Gastrocnemius medialis (tissue), 4 donors: Measurements from ENCODE around the gene FAM3A. TPM values are rescaled to one million over a fixed set of nuclear protein-coding genes. Genes with fewer than 3 reads are reported as not detected.

ENCODE experiments used
- ATAC-seq, 2 donors: fragments of 150-250 bp; one replicate each; pipeline ENCODE4 v1.9.1; 2016
- DNase-seq, 2 donors: peaks; one replicate each; pipeline ENCODE4 v3.0.0-alpha.2; 2019
- H3K27ac ChIP-seq, 4 donors: fragments of 200-600 bp; sonication (generic); 1 replicate in 1 of 4; 2 replicates in 3 of 4; pipeline ENCODE4 v1.5.1; 2016 to 2018; ENCODE audit warnings: mild to moderate bottlenecking in 2 of 4, moderate library complexity in 1 of 4
- H3K27me3 ChIP-seq, 3 donors: fragments of 200-600 bp; sonication (generic) in 2 of 3; 1 replicate in 1 of 3; 2 replicates in 2 of 3; pipeline versions ENCODE4 v1.5.1 to v1.6.0; 2016 to 2019; ENCODE audit warnings: mild to moderate bottlenecking in 1 of 3, moderate library complexity in 1 of 3
- H3K36me3 ChIP-seq, 2 donors: fragments of 200-600 bp; sonication (generic) in 1 of 2; one replicate each; pipeline ENCODE4 v1.5.1; 2017 to 2018
- H3K4me1 ChIP-seq, 2 donors: fragments of 200-600 bp; sonication (generic) in 1 of 2; one replicate each; pipeline ENCODE4 v1.5.1; 2016 to 2017; ENCODE audit warnings: mild to moderate bottlenecking in 2 of 2
- H3K4me3 ChIP-seq, 4 donors: fragments of 200-600 bp; sonication (generic) in 3 of 4; 1 replicate in 1 of 4; 2 replicates in 3 of 4; pipeline ENCODE4 v1.5.1; 2016 to 2019; ENCODE audit warnings: mild to moderate bottlenecking in 2 of 4
- H3K9me3 ChIP-seq, 3 donors: fragments of 200-600 bp; sonication (generic) in 2 of 3; 1 replicate in 1 of 3; 2 replicates in 2 of 3; pipeline ENCODE4 v1.5.1; 2016 to 2019
- CTCF ChIP-seq, 5 experiments: fragments of 450-650 bp in 3 of 5; fragments of 200-600 bp in 2 of 5; sonication (generic) in 2 of 5; IDR thresholded peaks in 4 of 5; conservative IDR thresholded peaks in 1 of 5; 1 replicate in 4 of 5; 2 replicates in 1 of 5; pipeline ENCODE4 v1.5.1; 2016 to 2019; ENCODE audit warnings: antibody characterized with exemption in 5 of 5, mild to moderate bottlenecking in 3 of 5, moderate library complexity in 3 of 5
- POLR2A ChIP-seq, 2 donors: fragments of 450-650 bp; IDR thresholded peaks; one replicate each; pipeline ENCODE4 v1.6.1; 2017; ENCODE audit warnings: antibody characterized with exemption in 2 of 2, mild to moderate bottlenecking in 2 of 2, moderate library complexity in 2 of 2
- in situ Hi-C, 4 donors: fragments of 200-750 bp; cut with MboI; loops; one replicate each; pipeline versions ENCODE4 v1.15.0 to v1.8.0; 2017; ENCODE audit warnings: low sequenced_read_pairs in 4 of 4
- intact Hi-C: fragments of 100-400 bp; cut with DNase I; formaldehyde crosslinking; loops from one replicate; pipeline ENCODE4 v1.15.1; 2023; ENCODE audit warnings: low total_unique reads
- total RNA-seq, 4 donors: library from RNA; depleted of rRNA; stranded (reverse); fragments of >200 nt; gene quantifications; one replicate each; pipeline versions ENCODE4 v1.1.0 to v1.2.3, GENCODE V29; 2016

The FAM3A gene
- total RNA-seq, 4 donors from 2014 or later = 28.3 to 44.5 (median 37.8) TPM

DNA sequence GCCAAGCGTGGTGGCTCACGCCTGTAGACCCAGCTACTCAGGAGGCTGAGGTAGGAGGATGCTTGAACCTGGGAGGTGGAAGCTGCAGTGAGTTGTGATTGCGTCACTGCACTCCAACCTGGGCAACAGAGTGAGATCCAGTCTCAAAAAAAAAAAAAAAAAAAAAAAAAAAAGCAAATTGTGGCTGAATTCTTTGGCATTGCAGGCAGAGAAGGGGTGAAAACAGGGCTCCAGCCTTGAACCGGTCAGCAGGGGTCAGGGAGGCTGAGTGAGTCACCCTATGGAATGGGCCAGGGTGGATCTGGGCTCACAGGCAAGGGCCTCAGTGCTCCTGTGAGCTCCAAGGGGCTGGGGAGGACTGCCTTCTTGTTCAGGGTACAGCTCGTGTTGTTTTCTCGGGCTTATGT is 13.2 kb upstream of the FAM3A start:
- in situ Hi-C loops = loop anchor here in 2 of 4 donors (25.0 kb wide), 2 partner anchors 117 to 567 kb away; partner anchors contain the start of genes DNASE1L1 (in 2 of the 2), TAFAZZIN (in 2 of the 2), HCFC1 (in 1 of the 2) and TMEM187 (in 1 of the 2)

DNA sequence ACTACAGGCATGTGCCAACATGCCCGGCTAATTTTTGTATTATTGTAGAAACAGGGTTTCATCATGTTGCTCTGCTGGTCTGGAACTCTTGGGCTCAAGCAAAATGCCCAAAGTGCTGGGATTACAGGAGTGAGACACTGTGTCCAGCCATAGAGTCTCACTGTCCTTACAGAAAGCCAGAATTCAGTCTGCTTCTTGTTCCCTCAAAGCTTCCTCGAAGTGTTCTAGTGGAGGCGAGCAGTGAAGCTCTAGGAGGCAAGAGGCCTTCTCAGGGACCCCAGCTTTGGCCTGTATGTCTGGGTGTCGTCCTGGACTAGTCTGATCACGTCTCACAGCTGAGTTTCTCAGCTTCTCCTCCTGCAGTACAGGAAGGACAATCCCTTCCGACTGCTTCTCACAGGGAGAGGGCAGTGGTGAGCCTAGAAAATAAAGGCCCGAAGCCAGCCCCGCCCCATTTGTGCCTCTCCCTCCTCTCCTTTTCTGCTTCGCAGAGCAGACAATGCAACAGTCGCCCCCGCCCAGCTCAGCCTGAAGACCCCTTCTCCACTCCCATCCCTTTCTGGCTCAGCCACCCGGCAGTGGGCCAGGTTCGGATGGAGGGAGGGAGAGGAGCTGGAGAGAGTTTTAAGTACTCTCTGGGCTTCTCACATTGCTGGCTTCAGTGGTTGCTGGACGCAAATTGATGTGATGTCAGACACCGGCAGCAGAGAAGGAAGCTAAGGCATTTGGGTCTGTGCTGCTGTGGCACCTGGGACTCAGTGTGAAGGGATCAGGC is 11.1 kb upstream of the FAM3A start:
- Histone ChIP-seq H3K4me3 (peak overlapping the region in 3 of 4 donors; percentile 37 to 48 (median 38)), H3K9me3 (no peaks in the 10 kb centered on the region), H3K27me3 (no peaks in the 10 kb centered on the region), H3K4me1 (peaks cover 0 to 10% of the 10 kb centered on the region in 2 donors), H3K27ac (peak overlapping the region; percentile 53 to 81 (median 72)), H3K36me3 (peaks cover 0 to under 1% of the 10 kb centered on the region in 2 donors)
- ATAC-seq (peak; percentile 94 to 96), DNase-seq (peak; percentile 48 to 69)
- no peak for TF ChIP-seq POLR2A (IDR thresholded peaks at IDR 0.05)
- TF ChIP-seq CTCF (IDR thresholded peaks at IDR 0.05 in 4 of 5, conservative IDR thresholded peaks at IDR 0.05 in 1 of 5) = peak; percentile 18 to 57 (median 31)
- in situ Hi-C loops = loop anchor here in 2 of 4 donors (25.0 kb wide), 2 partner anchors 115 to 565 kb away; partner anchors contain the start of genes DNASE1L1 (in 2 of the 2), TAFAZZIN (in 2 of the 2), HCFC1 (in 1 of the 2) and TMEM187 (in 1 of the 2)
- intact Hi-C loops = no loop called here

More for the DNA sequence above, 13.2 kb upstream of the FAM3A start:
- H3K4me1 ChIP-seq = peaks cover 0 to 10% of the 10 kb centered on the region in 2 donors
- no peak overlapping the region for H3K27ac ChIP-seq
- H3K4me3 ChIP-seq = no peak overlapping the region
- H3K27me3 ChIP-seq = no peaks in the 10 kb centered on the region
- H3K36me3 ChIP-seq = peaks cover 0 to 18% of the 10 kb centered on the region in 2 donors
- TF ChIP-seq CTCF (IDR thresholded peaks at IDR 0.05 in 4 of 5, conservative IDR thresholded peaks at IDR 0.05 in 1 of 5) (no peak), POLR2A (IDR thresholded peaks at IDR 0.05) (no peak)
- intact Hi-C loops = no loop called here
- H3K9me3 ChIP-seq = no peaks in the 10 kb centered on the region
- no peak for ATAC-seq
- no peak for DNase-seq

DNA sequence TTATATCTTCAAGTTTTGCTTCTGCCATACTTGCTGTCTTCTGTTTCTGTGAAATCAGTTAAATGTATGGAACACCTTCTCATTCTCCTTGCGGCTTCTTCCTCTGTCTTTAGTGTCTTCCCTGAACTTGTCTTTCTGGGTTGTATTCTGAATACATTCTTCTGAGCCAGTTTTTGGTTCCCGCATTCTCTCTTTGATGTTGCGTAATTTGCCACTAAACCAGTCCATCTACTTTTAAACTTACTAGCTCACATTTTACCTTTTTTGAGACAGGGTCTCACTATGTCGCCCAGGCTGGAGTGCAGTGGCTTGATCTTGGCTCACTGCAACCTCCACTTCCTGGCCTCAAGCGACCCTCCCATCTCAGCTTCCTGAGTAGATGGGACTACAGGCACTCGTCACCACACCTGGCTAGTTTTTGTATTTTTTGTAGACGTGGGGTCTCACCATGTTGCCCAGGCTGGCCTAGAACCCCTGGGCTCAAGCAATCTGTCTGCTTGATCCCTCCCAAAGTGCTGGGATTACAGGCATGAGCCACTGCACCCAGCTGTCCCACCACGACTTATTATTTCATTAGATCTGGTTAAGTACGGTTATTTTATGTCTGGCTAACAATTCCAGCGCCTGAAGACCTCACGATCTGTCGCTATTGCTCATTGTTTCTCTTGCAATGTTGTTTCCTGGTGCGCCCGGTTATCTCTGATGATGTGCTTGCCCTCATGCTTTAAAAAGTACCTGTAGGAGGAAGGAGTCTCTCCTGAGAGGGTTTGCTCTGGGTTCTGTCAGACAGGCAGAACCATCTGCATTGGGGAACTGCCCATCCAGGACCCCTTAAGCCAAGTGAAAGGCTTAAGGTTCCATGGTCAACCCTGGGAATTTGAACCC is 9.8 kb upstream of the FAM3A start:
- no peak overlapping the region for H3K4me3 ChIP-seq
- TF ChIP-seq POLR2A (IDR thresholded peaks at IDR 0.05) = no peak
- no peak for TF ChIP-seq CTCF (IDR thresholded peaks at IDR 0.05 in 4 of 5, conservative IDR thresholded peaks at IDR 0.05 in 1 of 5)
- H3K36me3 ChIP-seq = no peaks in the 10 kb centered on the region
- DNase-seq = no peak
- intact Hi-C loops = no loop called here
- H3K27me3 ChIP-seq = no peaks in the 10 kb centered on the region
- in situ Hi-C loops = loop anchor here in 2 of 4 donors (25.0 kb wide), 2 partner anchors 114 to 564 kb away; partner anchors contain the start of genes DNASE1L1 (in 2 of the 2), TAFAZZIN (in 2 of the 2), HCFC1 (in 1 of the 2) and TMEM187 (in 1 of the 2)
- H3K4me1 ChIP-seq = peaks cover 0 to 10% of the 10 kb centered on the region in 2 donors
- no peak for ATAC-seq
- no peak overlapping the region for H3K27ac ChIP-seq
- no peaks in the 10 kb centered on the region for H3K9me3 ChIP-seq

DNA sequence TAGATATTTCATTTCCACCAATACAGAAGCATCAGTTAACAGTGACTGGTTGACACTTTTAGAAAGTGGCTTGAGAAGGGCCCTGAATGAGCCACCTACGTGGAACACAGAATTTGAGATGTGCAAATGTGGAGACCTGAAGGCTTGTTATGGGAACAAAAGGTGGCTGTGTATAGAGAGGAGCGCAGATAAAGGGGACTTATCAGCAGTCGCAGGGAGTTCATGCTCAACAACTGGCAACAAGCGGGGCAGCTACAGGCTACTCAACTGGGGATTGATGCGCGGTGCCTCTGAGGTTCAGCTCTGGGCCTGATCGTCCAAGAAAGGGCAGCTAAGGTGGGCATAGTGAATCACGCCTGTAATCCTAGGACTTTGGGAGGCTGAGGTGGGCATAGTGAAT is 3.4 kb upstream of the FAM3A start:
- Histone ChIP-seq H3K36me3 (no peaks in the 10 kb centered on the region), H3K9me3 (no peaks in the 10 kb centered on the region), H3K27ac (no peak overlapping the region), H3K4me1 (peaks cover 0 to 12% of the 10 kb centered on the region in 2 donors), H3K4me3 (no peak overlapping the region), H3K27me3 (no peaks in the 10 kb centered on the region)
- intact Hi-C loops (loop anchor here (5.0 to 10.0 kb wide), 2 partner anchors 122 to 595 kb away; partner anchors contain the start of genes ARHGAP4 and RPL10), in situ Hi-C loops (no loop called here)
- no peak for DNase-seq
- no peak for TF ChIP-seq POLR2A (IDR thresholded peaks at IDR 0.05)
- TF ChIP-seq CTCF (IDR thresholded peaks at IDR 0.05 in 4 of 5, conservative IDR thresholded peaks at IDR 0.05 in 1 of 5) = no peak
- ATAC-seq = no peak
